ENCODE measurements around the gene ERCC6L2.

Gene ERCC6L2

DNA sequence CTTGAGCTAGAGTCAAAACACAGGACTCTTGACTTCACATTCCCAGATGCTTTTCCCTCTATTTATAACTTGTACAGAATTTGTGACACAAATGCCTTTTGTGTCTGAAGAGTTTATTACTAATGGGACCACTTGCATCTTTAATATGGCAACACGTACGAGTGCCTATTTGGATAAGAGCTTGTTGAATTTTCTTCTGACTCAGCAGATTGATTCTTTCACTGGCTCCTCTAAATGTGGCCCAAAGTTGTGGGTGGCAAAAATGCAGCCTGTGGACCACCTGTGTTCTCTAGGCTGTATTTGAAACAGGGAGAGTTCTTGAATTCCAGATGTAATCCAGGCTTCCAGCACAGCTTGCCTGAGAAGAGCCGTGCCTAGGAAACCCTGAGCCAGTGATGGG, 34.1 kb upstream of the ERCC6L2 start:
- H3K4me3 ChIP-seq (ENCODE audit: low read depth, low read length) = no peak overlapping the region
- no peak overlapping the region for H2AFZ ChIP-seq (ENCODE audit: low read length, unreplicated experiment)
- H3K4me1 ChIP-seq (ENCODE audit: control insufficient read depth, insufficient read depth, low read length, unreplicated experiment) = no peaks in the 10 kb centered on the region
- H3K27me3 ChIP-seq (ENCODE audit: insufficient read depth, low read length) = no peaks in the 10 kb centered on the region
- H3K79me2 ChIP-seq (ENCODE audit: control insufficient read depth, insufficient read depth, low read length, unreplicated experiment) = no peaks in the 10 kb centered on the region
- peaks cover 2% of the 10 kb centered on the region; the same call in 1 of the 2 replicates for H3K36me3 ChIP-seq (ENCODE audit: insufficient read depth, low read length)
- H3K27ac ChIP-seq (ENCODE audit: low read depth, low read length) = no peak overlapping the region

DNA sequence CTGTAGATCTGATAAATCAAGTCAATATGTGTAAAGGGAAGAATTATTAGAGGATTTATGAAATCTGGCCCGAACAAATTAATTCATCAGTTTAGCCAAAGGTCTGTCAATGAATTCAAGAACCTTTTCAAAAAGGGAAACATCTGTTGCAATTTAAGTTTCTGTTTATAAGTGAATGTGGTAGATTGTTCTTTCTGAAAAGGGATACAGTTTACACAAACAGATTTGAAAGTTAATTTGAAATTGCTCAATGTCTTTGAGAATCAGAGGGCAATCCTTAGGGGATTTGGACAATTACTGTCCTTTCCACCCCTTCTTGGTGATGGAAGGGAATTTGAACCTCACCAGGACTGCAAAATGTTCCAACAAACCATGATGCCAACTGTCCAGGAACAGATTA, 29.7 kb upstream of the ERCC6L2 start:
- no peaks in the 10 kb centered on the region for H3K27me3 ChIP-seq (ENCODE audit: insufficient read depth, low read length)
- peaks cover 9% of the 10 kb centered on the region for H3K4me1 ChIP-seq (ENCODE audit: control insufficient read depth, insufficient read depth, low read length, unreplicated experiment)
- no peak overlapping the region for H3K27ac ChIP-seq (ENCODE audit: low read depth, low read length)
- H3K36me3 ChIP-seq (ENCODE audit: insufficient read depth, low read length) = peaks cover 6% of the 10 kb centered on the region; the same call in 1 of the 2 replicates
- no peaks in the 10 kb centered on the region for H3K79me2 ChIP-seq (ENCODE audit: control insufficient read depth, insufficient read depth, low read length, unreplicated experiment)
- H3K4me3 ChIP-seq (ENCODE audit: low read depth, low read length) = no peak overlapping the region
- no peak overlapping the region for H2AFZ ChIP-seq (ENCODE audit: low read length, unreplicated experiment)

DNA sequence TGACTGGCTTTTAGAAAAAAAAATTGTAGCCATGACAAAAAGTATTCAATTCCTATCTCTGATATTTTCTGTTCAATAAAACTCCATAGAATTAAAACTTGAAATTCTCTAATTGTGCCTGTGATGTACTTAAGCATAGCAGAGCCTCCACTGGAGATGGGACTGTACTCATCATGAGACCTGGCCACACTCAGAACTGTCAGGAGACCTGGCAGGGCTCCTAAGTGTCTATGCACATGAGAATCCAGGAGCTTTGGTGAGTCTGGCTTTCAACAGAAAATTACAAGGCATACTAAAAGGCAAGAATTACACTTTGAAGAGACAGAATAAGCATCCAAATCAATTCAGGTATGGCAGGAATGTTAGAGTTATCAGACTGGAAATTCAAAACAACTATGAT, 26.7 kb upstream of the ERCC6L2 start:
- no peak overlapping the region for H3K27ac ChIP-seq (ENCODE audit: low read depth, low read length)
- H3K36me3 ChIP-seq (ENCODE audit: insufficient read depth, low read length) = peaks cover 4% of the 10 kb centered on the region; the same call in 1 of the 2 replicates
- H3K79me2 ChIP-seq (ENCODE audit: control insufficient read depth, insufficient read depth, low read length, unreplicated experiment) = no peaks in the 10 kb centered on the region

DNA sequence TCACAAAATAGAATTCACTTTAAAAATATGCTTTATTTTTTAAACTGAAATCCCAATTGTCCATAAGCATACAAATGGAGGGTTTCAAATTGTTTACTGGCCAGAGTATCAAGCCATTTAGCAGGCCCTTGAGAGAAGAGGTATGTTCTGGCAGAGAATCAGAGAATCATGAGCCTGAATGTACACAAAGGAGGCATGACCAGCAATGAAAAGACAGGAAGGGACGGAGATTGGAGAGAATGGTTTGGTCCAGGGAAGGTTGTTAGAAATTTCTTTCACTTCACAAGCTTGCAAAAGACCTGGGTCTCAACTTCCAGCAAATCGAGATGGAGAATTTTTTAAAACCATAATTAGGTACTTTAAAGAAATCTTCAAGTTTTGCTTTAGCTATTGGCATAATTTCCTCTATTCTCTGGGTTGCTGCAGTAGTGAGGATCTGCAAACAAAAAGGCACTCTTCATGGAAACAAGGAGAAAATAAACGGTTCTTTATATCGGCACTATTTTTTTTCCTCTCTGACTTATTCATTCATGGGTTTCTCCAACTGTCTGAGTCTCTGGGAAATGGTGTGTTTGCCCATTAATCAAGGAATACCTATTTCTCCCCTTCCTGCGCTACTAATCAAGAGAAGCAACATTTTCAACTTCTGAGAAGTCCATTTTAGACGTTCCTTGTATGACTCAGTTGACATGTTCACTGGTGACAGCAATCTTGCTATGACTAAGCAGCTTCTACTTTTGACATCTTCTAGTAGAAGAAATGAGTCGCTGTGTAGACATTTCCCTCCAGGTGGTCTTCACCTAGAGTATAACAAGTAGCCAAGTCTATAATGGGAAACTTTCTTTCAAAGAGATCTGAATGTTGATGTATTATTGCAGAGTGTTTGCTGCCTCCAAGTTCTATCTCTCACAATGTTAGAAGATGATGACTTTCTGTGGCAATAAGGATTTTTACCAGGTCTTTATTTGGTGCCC, 23.1 kb upstream of the ERCC6L2 start:
- Histone ChIP-seq H3K27ac (ENCODE audit: low read depth, low read length) (peak overlapping the region; percentile 40), H3K79me2 (ENCODE audit: control insufficient read depth, insufficient read depth, low read length, unreplicated experiment) (peaks cover 3% of the 10 kb centered on the region), H3K4me1 (ENCODE audit: control insufficient read depth, insufficient read depth, low read length, unreplicated experiment) (peaks cover 63% of the 10 kb centered on the region), H3K36me3 (ENCODE audit: insufficient read depth, low read length) (peaks cover 4% of the 10 kb centered on the region; the same call in 1 of the 2 replicates), H3K27me3 (ENCODE audit: insufficient read depth, low read length) (no peaks in the 10 kb centered on the region), H2AFZ (ENCODE audit: low read length, unreplicated experiment) (no peak overlapping the region), H3K4me3 (ENCODE audit: low read depth, low read length) (peak overlapping the region; percentile 15; the same call in 1 of the 2 replicates)

More for the DNA sequence above, 26.7 kb upstream of the ERCC6L2 start:
- Histone ChIP-seq H3K4me3 (ENCODE audit: low read depth, low read length) (no peak overlapping the region), H3K4me1 (ENCODE audit: control insufficient read depth, insufficient read depth, low read length, unreplicated experiment) (peaks cover 31% of the 10 kb centered on the region), H3K27me3 (ENCODE audit: insufficient read depth, low read length) (no peaks in the 10 kb centered on the region), H2AFZ (ENCODE audit: low read length, unreplicated experiment) (no peak overlapping the region)

DNA sequence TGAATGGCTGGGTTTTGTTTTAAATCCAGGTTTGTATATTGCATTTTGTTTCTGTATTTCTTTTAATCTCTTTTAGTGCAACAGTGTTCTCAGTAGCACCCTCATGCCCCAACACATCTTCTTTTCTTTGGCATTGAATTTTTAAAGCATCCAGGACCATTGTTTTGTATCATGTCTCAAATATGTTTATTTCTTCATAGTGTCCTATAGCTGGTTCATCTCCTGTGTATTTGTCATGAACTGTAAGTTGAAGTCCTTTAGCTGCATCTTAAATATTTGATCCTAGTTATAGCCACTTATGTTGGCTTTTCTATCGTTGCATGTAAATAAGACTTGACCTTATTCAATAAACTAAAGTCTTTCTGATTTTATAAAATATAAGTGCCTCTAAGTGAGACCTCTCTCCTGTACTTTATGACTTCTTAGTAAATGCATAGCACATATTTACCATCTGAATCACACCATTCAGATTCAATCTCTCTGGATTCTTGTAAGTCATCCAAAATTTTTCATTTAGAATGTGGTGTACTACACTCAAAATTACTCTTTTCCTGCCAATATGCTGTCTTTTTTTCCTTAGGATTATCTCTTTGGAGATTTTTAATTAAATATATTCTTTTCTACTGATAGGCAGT, 21.0 kb upstream of the ERCC6L2 start:
- Histone ChIP-seq H3K36me3 (ENCODE audit: insufficient read depth, low read length) (0 out of 2 replicates have a peak, but pooled peaks cover 1% of the 10 kb centered on the region), H3K27ac (ENCODE audit: low read depth, low read length) (peak overlapping the region; percentile 69), H3K4me3 (ENCODE audit: low read depth, low read length) (peak overlapping the region; percentile 48), H3K27me3 (ENCODE audit: insufficient read depth, low read length) (no peaks in the 10 kb centered on the region), H3K4me1 (ENCODE audit: control insufficient read depth, insufficient read depth, low read length, unreplicated experiment) (peaks cover 59% of the 10 kb centered on the region), H2AFZ (ENCODE audit: low read length, unreplicated experiment) (no peak overlapping the region), H3K79me2 (ENCODE audit: control insufficient read depth, insufficient read depth, low read length, unreplicated experiment) (peaks cover 3% of the 10 kb centered on the region)

DNA sequence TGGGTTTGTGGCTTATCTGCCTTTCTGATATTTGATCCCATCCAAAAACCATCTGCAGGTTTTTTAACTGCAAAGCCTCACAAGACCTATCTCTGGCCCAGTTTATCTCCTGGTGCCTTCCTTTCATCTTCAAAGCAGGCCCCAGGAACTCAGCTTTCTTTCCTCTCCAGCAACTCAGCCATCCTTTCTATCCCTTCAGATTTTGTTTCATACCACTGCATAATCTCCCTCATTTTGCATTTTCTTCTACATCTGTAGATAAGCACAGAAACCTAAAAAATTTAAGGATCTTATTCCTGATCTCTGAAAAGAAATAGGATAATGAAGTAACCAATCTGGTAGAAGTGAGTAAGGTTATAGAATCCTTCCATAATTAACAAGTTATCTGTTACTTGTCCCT, 19.5 kb upstream of the ERCC6L2 start:
- Histone ChIP-seq H3K27ac (ENCODE audit: low read depth, low read length) (no peak overlapping the region), H3K4me3 (ENCODE audit: low read depth, low read length) (no peak overlapping the region), H3K4me1 (ENCODE audit: control insufficient read depth, insufficient read depth, low read length, unreplicated experiment) (peaks cover 59% of the 10 kb centered on the region), H2AFZ (ENCODE audit: low read length, unreplicated experiment) (no peak overlapping the region), H3K27me3 (ENCODE audit: insufficient read depth, low read length) (no peaks in the 10 kb centered on the region), H3K79me2 (ENCODE audit: control insufficient read depth, insufficient read depth, low read length, unreplicated experiment) (peaks cover 3% of the 10 kb centered on the region), H3K36me3 (ENCODE audit: insufficient read depth, low read length) (no peaks in the 10 kb centered on the region)

DNA sequence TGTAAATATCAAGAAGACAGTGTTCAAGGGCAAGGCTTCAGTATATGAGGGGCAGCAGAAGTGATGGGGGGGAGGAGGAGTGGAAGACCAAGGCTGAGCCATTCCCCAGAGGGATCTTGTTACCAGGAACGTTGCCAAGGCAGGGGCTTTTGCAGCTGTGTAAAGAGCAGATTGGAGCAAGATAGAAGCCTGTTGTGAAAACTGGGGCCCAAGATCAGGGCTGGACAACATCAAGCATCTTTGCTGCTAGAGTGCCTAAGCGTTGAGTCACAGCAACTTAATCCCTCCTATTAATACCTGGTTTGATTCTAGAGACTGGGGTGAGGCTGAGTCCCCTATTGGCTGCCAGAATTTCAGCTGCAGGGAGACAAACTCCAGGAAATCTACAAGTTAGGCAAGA, 18.4 kb upstream of the ERCC6L2 start:
- no peak overlapping the region for H2AFZ ChIP-seq (ENCODE audit: low read length, unreplicated experiment)
- peaks cover 8% of the 10 kb centered on the region; the same call in 1 of the 2 replicates for H3K36me3 ChIP-seq (ENCODE audit: insufficient read depth, low read length)
- no peak overlapping the region for H3K4me3 ChIP-seq (ENCODE audit: low read depth, low read length)
- peaks cover 3% of the 10 kb centered on the region for H3K79me2 ChIP-seq (ENCODE audit: control insufficient read depth, insufficient read depth, low read length, unreplicated experiment)
- no peaks in the 10 kb centered on the region for H3K27me3 ChIP-seq (ENCODE audit: insufficient read depth, low read length)
- H3K4me1 ChIP-seq (ENCODE audit: control insufficient read depth, insufficient read depth, low read length, unreplicated experiment) = peaks cover 54% of the 10 kb centered on the region
- H3K27ac ChIP-seq (ENCODE audit: low read depth, low read length) = no peak overlapping the region

DNA sequence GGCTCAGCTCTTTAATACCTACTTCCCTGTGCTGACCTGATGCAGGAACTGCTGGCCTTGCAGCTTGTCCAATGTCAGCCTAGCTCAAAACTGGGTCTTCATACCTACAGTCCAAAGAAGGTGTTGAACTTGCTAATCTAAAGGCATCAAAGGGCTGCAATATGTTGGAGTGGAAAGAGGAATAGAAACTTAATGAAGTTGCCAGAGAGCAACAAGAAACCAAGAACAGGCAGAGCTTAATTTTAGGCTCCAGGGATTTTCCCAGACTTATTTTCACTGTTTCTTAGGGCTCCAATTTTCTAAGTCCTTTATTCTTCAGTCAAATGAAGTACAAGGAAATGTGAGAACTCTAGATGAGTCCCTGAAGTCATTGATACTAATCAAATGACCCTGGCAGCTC, 17.6 kb upstream of the ERCC6L2 start:
- H3K79me2 ChIP-seq (ENCODE audit: control insufficient read depth, insufficient read depth, low read length, unreplicated experiment) = peaks cover 3% of the 10 kb centered on the region
- no peaks in the 10 kb centered on the region for H3K27me3 ChIP-seq (ENCODE audit: insufficient read depth, low read length)
- H3K4me1 ChIP-seq (ENCODE audit: control insufficient read depth, insufficient read depth, low read length, unreplicated experiment) = peaks cover 46% of the 10 kb centered on the region
- peaks cover 9% of the 10 kb centered on the region; the same call in 1 of the 2 replicates for H3K36me3 ChIP-seq (ENCODE audit: insufficient read depth, low read length)
- no peak overlapping the region for H3K4me3 ChIP-seq (ENCODE audit: low read depth, low read length)
- no peak overlapping the region for H3K27ac ChIP-seq (ENCODE audit: low read depth, low read length)
- H2AFZ ChIP-seq (ENCODE audit: low read length, unreplicated experiment) = no peak overlapping the region

DNA sequence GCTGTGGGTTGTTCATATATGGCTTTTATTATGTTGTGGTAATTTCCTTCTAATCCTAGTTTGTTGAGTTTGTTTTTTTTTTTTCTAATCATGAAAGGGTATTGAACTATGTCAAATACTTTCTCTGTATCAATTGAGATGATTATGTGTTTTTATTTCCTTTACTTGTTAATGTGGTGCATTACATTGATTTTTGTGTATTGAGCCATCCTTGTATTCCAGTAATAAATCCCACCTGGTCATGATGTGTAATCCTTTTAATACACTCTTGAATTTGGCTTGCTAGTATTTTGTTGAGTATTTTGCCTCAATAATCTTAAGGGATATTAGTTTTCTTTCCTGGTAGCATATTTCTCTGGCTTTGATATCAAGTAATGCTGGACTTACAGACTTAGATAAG, 13.1 kb upstream of the ERCC6L2 start:
- H3K4me1 ChIP-seq (ENCODE audit: control insufficient read depth, insufficient read depth, low read length, unreplicated experiment) = peaks cover 5% of the 10 kb centered on the region
- H3K79me2 ChIP-seq (ENCODE audit: control insufficient read depth, insufficient read depth, low read length, unreplicated experiment) = no peaks in the 10 kb centered on the region
- no peak overlapping the region for H3K4me3 ChIP-seq (ENCODE audit: low read depth, low read length)
- no peak overlapping the region for H3K27ac ChIP-seq (ENCODE audit: low read depth, low read length)
- H3K27me3 ChIP-seq (ENCODE audit: insufficient read depth, low read length) = no peaks in the 10 kb centered on the region
- peaks cover 23% of the 10 kb centered on the region for H3K36me3 ChIP-seq (ENCODE audit: insufficient read depth, low read length)
- H2AFZ ChIP-seq (ENCODE audit: low read length, unreplicated experiment) = no peak overlapping the region

DNA sequence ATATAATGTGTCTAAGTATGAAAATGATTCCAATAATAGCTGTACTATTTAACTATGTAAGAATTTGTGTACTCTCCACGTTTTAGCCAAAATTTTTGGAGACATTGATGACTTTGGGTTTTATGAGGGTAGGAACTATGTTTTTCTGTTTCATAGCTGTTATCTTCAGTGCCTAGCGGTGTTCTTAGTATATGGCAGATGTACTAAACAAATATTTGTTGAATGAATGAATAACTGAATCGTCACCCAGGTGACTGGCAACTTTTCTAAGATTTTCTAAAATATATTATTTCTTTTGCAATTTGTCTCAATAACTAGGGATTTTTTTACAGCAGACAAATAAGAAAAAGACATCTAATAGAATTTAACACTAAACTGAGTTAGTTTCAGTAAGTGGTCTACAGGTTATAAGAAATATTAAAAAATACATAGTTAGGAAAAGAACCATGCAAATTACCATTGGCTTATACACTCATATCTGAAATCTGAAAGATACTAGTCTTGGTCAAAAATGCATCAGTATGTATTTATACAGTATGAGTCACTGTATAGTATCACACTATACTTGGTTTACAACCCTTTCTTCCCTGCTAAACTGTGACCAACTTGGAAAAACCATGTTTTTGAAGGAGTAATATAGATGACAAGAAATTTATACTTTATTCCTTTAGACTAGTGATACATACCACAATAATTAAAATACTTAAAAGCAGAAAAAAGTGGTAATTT, 10.5 kb upstream of the ERCC6L2 start:
- Histone ChIP-seq H3K36me3 (ENCODE audit: insufficient read depth, low read length) (peaks cover 27% of the 10 kb centered on the region), H3K4me1 (ENCODE audit: control insufficient read depth, insufficient read depth, low read length, unreplicated experiment) (no peaks in the 10 kb centered on the region), H2AFZ (ENCODE audit: low read length, unreplicated experiment) (no peak overlapping the region), H3K4me3 (ENCODE audit: low read depth, low read length) (no peak overlapping the region), H3K27ac (ENCODE audit: low read depth, low read length) (no peak overlapping the region), H3K79me2 (ENCODE audit: control insufficient read depth, insufficient read depth, low read length, unreplicated experiment) (no peaks in the 10 kb centered on the region), H3K27me3 (ENCODE audit: insufficient read depth, low read length) (no peaks in the 10 kb centered on the region)

Measured in ACC112 (cell line).